ENCODE data around the gene ULBP3. TPM values are rescaled to one million over a fixed set of nuclear protein-coding genes. Genes with fewer than 3 reads are reported as not detected.

Gene ULBP3
- total RNA-seq, 1 experiment from 2014 or later: 18.4 TPM

DNA sequence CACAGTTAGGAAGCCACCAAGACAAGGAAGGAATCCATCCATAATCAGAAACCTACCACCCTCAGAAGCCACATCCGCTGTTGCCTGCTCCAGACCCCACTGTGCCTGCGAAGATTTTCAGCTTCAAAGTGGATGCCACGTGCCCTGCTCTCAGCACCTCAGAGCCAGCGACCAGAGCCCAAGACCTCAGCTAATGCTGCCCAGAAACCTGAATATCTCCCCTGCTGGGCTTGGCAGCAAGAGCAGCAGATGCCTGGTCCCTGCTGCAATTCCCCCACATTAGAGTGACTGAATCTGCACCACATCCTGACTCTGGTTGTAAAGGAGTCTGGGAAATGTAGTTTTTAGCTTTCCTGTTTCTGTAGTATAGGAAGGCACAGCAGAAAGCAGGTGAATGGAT, 10.7 kb upstream of the ULBP3 start:
- no peak overlapping the region for H2AFZ ChIP-seq (ENCODE audit: low read depth, low read length, poor library complexity, severe bottlenecking)
- no TSS peak for BruUV-seq (replicated peaks)
- ChIA-PET RAD21 (ENCODE audit: low non-redundant PET in 1 of 2, low total read pairs in 2 of 2, uncharacterized antibody in 2 of 2, unreplicated experiment in 2 of 2) (interaction anchor here (0.5 to 3.1 kb wide), 4 partner anchors 145 to 736 kb away, joined by 3 to 13 read pairs (median 4); no protein-coding TSS in a partner anchor), POLR2A (no interaction called here), CTCF (interaction anchor here (0.9 to 4.4 kb wide), 6 partner anchors 8 to 738 kb away, joined by 3 to 55 read pairs (median 5); no protein-coding TSS in a partner anchor)
- no peak overlapping the region for H3K27ac ChIP-seq (ENCODE audit: low read depth, low read length)
- no peak overlapping the region for H3K4me2 ChIP-seq (ENCODE audit: low read length)
- no peaks in the 10 kb centered on the region for H4K20me1 ChIP-seq (ENCODE audit: insufficient read depth)
- no peaks in the 10 kb centered on the region for H3K27me3 ChIP-seq (ENCODE audit: insufficient read depth, low read length)
- TF ChIP-seq EZH2 (IDR thresholded peaks at IDR 0.05) (no peak), ZFX (IDR thresholded peaks at IDR 0.05) (no peak), SIN3A (IDR thresholded peaks at IDR 0.05; ENCODE audit: low read depth) (no peak), JUND (IDR thresholded peaks at IDR 0.05) (no peak)
- TF ChIP-seq, protein P1, sequence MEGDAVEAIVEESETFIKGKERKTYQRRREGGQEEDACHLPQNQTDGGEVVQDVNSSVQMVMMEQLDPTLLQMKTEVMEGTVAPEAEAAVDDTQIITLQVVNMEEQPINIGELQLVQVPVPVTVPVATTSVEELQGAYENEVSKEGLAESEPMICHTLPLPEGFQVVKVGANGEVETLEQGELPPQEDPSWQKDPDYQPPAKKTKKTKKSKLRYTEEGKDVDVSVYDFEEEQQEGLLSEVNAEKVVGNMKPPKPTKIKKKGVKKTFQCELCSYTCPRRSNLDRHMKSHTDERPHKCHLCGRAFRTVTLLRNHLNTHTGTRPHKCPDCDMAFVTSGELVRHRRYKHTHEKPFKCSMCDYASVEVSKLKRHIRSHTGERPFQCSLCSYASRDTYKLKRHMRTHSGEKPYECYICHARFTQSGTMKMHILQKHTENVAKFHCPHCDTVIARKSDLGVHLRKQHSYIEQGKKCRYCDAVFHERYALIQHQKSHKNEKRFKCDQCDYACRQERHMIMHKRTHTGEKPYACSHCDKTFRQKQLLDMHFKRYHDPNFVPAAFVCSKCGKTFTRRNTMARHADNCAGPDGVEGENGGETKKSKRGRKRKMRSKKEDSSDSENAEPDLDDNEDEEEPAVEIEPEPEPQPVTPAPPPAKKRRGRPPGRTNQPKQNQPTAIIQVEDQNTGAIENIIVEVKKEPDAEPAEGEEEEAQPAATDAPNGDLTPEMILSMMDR (IDR thresholded peaks at IDR 0.05 in 2 of 3, conservative IDR thresholded peaks at IDR 0.05 in 1 of 3; ENCODE audit: borderline replicate concordance in 1 of 3, insufficient read depth in 1 of 3, low read depth in 2 of 3, low read length in 2 of 3): no peak
- TF ChIP-seq, protein P2, sequence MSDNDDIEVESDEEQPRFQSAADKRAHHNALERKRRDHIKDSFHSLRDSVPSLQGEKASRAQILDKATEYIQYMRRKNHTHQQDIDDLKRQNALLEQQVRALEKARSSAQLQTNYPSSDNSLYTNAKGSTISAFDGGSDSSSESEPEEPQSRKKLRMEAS (IDR thresholded peaks at IDR 0.05): no peak
- no peak for DNase-seq (ENCODE audit: low read depth, low spot score)
- H3K4me1 ChIP-seq (ENCODE audit: control insufficient read depth in 1 of 2, insufficient read depth in 2 of 2, low read length in 2 of 2): peaks cover 2 to 20% of the 10 kb centered on the region in 2 experiments; a peak in 3 of 4 replicates
- intact Hi-C loops (cut with micrococcal nuclease): loop anchor here (1.0 kb wide), 2 partner anchors 256 to 736 kb away; no protein-coding TSS in a partner anchor
- no peaks in the 10 kb centered on the region for H3K9me2 ChIP-seq (ENCODE audit: insufficient read depth)
- ATAC-seq: no peak
- no peak overlapping the region for H3K9ac ChIP-seq (ENCODE audit: low read length)
- no peaks in the 10 kb centered on the region for H3K9me3 ChIP-seq (ENCODE audit: control insufficient read depth in 1 of 2, insufficient read depth in 1 of 2, low read depth in 1 of 2, low read length in 2 of 2)
- H3K79me2 ChIP-seq (ENCODE audit: insufficient read depth, low read length): no peaks in the 10 kb centered on the region
- H3K36me3 ChIP-seq (ENCODE audit: control insufficient read depth in 1 of 2, insufficient read depth in 2 of 2, low read length in 2 of 2): no peaks in the 10 kb centered on the region
- H3K4me3 ChIP-seq (replicated peaks in 1 of 2; ENCODE audit: low read depth in 1 of 2, low read length in 2 of 2): no peak overlapping the region

DNA sequence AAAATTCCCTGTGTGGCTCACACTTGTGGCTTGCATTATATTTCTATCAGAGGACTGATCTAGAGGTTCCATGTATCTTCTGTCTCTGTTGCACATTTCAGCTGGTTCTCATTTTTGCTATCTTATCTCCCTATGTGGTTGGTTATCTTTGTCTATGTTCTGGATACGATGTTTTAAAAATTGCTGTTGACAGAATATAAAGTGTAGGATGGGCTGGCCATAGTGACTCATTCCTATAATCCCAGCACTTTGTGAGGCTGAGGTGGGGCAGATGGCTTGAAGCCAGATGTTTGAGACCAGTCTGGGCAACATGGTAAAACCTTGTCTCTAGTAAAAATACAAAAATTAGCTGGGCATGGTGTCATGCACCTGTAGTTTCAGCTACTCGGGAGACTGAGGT, 9.9 kb upstream of the ULBP3 start:
- Histone ChIP-seq H3K27me3 (ENCODE audit: insufficient read depth, low read length) (no peaks in the 10 kb centered on the region), H2AFZ (ENCODE audit: low read depth, low read length, poor library complexity, severe bottlenecking) (no peak overlapping the region), H4K20me1 (ENCODE audit: insufficient read depth) (no peaks in the 10 kb centered on the region), H3K9ac (ENCODE audit: low read length) (no peak overlapping the region), H3K4me2 (ENCODE audit: low read length) (peak overlapping the region; percentile 22; the same call in 1 of the 2 replicates), H3K9me3 (ENCODE audit: control insufficient read depth in 1 of 2, insufficient read depth in 1 of 2, low read depth in 1 of 2, low read length in 2 of 2) (no peaks in the 10 kb centered on the region), H3K36me3 (ENCODE audit: control insufficient read depth in 1 of 2, insufficient read depth in 2 of 2, low read length in 2 of 2) (no peaks in the 10 kb centered on the region), H3K4me3 (replicated peaks in 1 of 2; ENCODE audit: low read depth in 1 of 2, low read length in 2 of 2) (no peak overlapping the region), H3K79me2 (ENCODE audit: insufficient read depth, low read length) (no peaks in the 10 kb centered on the region), H3K9me2 (ENCODE audit: insufficient read depth) (no peaks in the 10 kb centered on the region), H3K27ac (ENCODE audit: low read depth, low read length) (no peak overlapping the region), H3K4me1 (ENCODE audit: control insufficient read depth in 1 of 2, insufficient read depth in 2 of 2, low read length in 2 of 2) (peaks cover 2 to 24% of the 10 kb centered on the region in 2 experiments; a peak in 3 of 4 replicates)
- ChIA-PET RAD21 (ENCODE audit: low non-redundant PET in 1 of 2, low total read pairs in 2 of 2, uncharacterized antibody in 2 of 2, unreplicated experiment in 2 of 2) (interaction anchor here (1.2 to 1.4 kb wide), 2 partner anchors 256 to 737 kb away, joined by 3 to 4 read pairs; no protein-coding TSS in a partner anchor), CTCF (interaction anchor here (0.9 to 4.4 kb wide), 5 partner anchors 7 to 739 kb away, joined by 3 to 55 read pairs (median 6); no protein-coding TSS in a partner anchor), POLR2A (no interaction called here)
- DNase-seq (ENCODE audit: low read depth, low spot score): no peak
- no peak for TF ChIP-seq EZH2phosphoT487 (IDR thresholded peaks at IDR 0.05; ENCODE audit: borderline replicate concordance)
- TF ChIP-seq CBX3 (IDR thresholded peaks at IDR 0.05; ENCODE audit: low read depth): no peak
- TF ChIP-seq POLR2AphosphoS5 (IDR thresholded peaks at IDR 0.05; ENCODE audit: low read depth, low read length): no peak
- no peak for TF ChIP-seq SIN3A (IDR thresholded peaks at IDR 0.05; ENCODE audit: low read depth)
- intact Hi-C loops (cut with micrococcal nuclease): no loop called here
- ATAC-seq: no peak
- BruUV-seq (replicated peaks): no TSS peak

Measured in HCT116 (cell line).